GM19455 (cell line): ENCODE measurements around the gene LPCAT1.
"Not testable (repeated sequence)": the region's sequence is repeated elsewhere in the genome, so short reads cannot be mapped to it uniquely, and the experiment has no call there.

Experiments used
- ATAC-seq: cut with Tn5 transposase; IDR thresholded peaks from one replicate; pipeline ENCODE4 v1.9.1; 2021; ENCODE audit not compliant: unreplicated experiment

LPCAT1 gene

DNA sequence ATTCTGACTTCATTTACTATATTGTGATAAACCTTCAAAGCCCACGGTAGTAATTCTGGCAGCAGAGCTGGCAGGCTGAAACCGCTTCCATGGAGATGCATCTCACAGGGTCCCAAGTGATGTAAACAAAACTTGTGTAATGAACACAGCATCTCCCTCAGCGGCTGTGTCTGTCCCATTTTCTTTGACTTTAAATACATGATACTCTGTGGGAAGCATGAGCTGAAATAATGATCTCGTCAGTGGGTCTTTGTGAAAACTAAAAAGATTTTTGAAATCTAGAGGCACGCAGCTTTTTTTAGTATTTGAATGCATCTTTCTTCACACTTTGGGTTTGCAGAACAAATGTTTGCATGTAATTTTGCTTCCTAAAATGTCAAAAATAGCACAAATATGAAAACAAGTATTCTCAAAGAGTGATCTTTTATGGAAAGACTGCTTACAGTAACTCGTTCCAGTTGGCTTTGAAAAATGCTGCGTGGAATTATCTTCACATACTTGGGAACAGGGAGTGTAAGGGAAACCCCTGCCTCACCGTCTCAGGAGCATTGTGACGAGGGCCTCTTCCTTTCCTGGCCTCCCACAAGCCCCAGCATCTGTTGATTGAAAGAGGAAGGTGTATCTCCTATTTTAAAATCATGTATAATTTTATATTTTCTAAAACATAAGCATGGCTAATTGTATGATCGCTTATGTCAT, 18.1 kb upstream of the LPCAT1 start:
- ATAC-seq: no peak

DNA sequence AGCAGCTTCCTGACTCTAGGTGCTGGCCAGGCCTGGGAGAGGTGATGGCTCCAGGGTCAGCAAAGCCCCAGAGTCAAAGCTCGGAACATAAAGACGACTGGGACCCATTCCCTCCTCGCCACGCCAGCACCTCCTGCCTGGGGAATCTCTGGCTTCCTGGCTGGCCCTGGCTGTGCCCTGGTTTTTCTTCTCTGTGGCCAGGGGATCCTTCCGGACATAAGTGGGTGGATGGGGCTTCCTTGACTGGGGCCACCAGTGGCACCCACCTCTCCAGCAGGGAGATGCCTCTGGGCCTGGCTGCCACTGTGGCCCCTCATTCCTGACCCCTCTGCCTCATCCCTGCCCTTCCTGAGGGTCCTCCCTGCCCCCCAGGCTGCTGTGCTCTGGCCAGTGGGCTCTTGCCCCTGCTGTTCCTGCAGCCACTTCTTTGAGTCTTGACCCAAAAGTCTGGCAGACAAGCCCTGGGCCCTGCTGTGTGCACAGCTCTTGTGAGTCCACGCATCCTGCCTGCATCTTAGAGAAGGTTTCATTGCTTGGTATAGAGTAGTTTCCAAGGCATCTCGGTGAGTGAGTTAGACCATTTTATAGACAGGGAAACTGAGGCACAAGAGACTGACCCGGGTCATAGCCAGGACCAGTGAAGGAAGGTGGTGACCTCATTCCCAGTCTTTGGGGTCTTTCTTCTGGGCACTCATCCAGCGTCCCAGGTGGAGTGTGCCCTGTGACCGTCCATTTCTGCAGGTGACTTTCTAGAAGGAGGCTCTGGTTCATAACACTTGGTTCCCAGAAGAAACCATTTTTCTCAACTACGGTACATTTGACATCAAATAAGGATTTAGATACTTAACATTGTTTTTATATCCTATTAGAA, 17.3 kb upstream of the LPCAT1 start:
- no peak for ATAC-seq

DNA sequence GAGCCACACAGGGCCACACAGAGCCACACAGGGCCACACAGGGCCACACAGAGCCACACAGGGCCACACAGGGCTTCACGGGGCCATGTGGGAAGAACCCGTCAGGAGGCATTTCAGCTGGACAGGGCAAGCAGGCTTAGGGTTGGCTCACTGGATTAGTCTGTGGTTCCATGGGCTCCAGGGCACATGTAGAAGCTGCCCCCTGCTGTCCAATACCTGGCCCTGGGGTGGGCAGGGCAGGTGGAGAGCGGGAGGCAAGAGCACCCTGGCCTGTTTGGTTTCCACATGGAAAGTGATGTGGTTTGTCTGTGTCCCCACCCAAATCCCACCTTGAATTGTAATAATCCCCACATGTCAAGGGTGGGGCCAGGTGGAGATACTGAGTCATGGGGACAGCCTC, 16.4 kb upstream of the LPCAT1 start:
- no peak for ATAC-seq

DNA sequence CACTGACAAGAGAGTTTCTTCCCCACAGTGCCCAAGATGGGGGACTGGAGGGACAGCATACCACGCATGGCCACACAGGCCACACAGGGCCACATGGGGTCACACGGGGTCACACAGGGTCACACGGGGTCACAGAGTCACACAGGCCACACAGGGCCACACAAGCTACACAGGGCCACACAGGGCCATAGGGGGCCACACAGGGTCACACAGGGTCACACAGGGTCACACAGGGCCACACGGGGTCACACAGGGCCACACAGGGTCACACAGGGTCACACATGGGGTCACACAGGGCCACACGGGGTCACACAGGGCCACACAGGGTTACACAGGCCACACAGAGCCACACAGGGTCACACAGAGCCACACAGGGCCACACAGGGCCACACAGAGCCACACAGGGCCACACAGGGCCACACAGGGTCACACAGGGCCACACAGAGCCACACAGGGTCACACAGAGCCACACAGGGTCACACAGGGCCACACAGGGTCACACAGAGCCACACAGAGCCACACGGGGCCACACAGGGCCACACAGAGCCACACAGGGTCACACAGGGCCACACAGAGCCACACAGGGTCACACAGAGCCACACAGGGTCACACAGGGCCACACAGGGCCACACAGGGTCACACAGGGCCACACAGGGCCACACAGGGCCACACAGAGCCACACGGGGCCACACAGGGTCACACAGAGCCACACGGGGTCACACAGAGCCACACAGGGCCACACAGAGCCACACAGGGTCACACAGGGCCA, 15.8 kb upstream of the LPCAT1 start:
- not testable (repeated sequence) for ATAC-seq

DNA sequence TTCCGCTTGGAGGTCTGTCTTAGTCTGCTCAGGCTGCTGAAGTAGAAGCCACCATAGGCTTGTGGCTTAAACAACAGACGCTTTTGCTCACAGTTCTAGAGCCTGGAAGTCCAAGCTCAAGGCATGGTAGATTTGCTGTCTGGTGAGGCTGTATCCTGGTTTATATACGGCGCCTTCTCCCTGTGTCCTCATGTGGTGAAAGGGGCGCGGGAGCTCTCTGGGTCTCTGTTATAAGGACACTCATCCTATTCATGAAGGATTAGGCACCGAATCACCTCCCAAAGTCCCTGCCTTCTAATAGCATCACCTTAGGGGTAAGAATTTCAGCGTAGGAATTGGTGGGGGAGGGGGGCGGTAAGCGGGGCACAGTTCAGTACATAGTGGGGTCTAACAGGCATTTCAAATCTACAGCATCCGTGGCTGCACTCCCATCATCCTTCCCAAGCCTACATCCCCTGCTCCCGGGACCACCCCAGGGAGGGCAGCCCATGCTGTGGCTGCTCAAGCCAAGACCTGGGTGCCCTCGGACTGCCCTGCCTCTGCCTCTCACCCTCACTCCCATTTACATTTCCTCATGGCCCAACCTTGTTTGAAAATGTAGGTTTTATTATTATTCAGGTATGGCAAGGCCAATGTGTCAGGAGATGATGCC, 15.1 kb upstream of the LPCAT1 start:
- ATAC-seq: no peak

DNA sequence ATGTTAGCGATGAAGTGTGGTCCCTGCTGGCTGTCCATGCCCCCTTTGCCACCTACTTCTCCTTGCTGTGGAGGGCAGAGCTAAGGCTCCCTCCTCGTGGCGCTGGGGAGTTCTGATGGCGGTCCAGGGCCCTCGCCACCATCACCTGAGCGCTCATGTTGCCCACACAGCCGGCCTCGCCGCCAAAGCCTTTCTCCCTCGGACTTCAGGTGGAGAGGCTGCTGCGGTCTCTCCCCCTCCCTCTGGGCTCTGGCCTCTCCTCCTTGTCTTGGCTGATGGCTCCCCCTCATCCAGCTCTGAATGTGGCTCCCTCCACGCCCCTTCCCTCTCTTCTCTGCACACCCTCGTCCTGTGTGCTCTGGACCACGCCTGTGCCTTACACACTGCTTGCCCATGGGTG, 14.5 kb upstream of the LPCAT1 start:
- no peak for ATAC-seq

DNA sequence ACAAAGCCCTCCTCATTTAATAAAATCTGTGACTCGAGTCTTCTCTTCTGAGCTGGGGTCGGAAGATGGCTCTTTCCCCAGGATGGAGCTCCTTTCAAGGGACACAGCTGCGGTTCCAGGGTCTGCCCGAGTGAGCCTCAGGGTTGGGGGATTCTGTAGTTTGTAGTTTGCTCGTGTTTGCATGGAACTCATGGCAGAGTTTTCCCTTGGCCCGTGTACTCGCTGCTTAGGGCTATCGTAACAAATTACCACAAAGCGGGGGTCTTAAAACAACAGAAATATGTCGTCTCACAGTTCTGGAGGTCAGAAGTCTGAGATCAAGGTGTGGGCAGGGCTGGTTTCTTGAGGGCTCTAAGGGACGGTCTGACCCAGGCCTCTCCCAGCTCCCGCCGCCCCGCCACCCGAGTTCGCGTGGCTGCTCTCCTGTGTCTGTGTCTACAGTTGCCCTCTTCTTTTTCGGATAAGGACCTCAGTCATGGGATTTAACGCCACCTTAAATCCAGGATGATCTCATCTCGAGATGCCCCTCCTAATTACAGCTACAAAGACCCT, 13.9 kb upstream of the LPCAT1 start:
- no peak for ATAC-seq

DNA sequence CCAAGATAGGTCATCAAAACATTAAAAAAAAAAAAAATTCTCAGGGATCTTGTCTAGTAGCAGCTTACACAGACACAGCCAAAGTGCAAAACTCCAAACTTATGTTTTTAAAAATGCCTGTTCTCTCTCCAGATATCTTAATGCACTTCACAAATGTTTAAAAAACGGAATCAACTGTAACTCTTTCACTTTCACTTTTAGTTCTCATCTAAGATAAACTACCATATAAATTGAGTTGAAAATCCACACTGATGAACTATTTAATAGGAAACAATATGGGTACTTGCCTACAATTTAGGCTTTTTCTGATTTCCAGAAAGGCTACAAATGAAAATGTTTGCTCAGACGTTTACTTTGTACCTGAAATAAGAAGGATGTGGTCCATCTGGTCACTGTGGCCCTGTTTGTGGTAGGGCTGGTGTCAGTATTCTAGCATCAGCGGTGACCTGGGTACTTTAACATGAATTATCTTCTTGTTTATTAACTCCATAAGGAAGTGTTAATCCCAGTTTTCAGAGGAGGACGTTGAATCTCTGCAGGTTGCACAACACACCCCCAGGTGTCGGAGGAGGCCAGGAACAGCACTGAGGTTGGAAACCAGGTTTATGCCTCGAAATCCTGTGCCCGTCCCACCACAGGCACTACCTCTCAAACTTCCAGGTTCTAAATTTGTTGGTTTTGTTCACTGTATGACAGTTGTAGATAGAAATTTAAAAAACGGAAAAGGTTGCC, 13.3 kb upstream of the LPCAT1 start:
- ATAC-seq: no peak

DNA sequence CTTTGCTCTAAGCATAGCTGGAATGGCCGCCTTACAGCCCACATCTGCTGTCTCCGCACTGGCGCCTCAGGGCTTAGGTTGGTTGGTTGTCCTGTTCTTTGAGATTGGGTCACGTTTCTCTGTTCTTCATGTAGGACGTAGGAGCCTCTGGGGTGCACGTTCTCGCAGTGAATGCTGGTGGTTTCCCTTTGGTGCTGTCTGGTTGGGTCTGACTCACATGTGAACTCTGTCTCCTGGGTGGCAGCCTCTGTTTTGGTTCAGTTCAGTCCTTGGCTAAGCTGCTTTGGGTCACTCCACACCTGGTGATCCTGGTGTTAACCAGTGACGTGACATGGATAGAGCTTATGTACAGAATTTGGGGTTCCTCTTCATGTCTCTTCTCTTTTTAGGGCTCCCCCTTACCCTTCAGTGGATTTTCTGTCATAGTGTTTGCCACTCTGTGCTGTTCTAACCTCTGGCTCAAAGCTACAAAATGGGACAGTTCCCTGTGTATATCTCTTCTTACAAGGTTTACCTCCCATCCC, 12.6 kb upstream of the LPCAT1 start:
- ATAC-seq: peak; percentile 97

DNA sequence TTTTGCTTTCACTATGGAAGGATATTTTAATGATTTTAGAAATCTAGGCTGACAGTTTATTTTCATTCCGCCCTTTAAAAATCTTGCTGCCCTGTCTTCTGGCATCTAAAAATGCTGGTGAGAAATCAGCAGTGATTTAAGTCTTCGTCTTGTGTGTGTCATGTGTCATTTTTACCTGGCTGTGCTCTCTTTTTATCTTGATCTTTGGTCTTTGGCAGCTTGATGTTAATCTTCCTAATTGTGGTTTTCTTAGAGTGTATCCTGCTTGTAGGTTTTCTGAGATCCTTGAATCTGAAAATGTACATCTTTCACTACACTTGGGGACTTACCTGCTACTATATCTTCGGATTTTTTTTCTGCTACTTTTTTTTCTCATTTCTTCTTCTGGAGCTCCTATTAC, 11.9 kb upstream of the LPCAT1 start:
- no peak for ATAC-seq

DNA sequence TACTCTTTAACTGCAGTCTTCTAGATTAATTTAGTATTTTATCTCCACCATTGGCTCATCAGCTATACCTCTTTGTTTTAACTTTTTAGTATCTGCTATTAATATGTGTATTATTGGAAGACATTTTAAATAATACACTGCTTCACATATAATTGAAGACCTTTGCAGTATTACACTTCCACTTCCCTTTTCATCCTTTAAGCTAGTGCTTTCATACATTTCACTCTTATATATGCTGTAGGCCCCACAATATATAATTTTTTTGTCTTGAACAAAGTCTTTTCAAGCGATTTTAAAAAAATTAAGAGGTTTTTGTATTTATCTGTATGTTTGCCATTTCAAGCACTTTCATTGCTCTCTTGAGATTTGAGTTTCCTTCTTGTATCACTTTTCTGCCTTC, 8.6 kb upstream of the LPCAT1 start:
- no peak for ATAC-seq

DNA sequence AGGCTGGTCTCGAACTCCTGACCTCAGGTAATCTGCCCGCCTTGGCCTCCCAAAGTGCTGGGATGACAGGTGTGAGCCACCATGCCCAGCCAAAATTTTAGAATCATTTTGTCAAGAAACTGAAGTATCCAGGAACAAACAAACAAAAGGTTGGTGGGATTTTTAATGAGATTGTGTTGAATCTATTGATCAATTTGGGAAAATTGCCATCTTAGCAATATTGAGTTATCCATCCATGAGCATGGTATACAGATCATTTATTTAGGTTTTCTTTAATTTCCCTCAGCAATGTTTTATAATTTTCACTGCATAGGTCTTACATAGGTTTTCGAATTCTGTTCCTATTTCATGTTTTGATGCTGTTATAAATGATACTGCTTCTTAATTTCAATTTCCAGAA, 5.7 kb upstream of the LPCAT1 start:
- no peak for ATAC-seq

DNA sequence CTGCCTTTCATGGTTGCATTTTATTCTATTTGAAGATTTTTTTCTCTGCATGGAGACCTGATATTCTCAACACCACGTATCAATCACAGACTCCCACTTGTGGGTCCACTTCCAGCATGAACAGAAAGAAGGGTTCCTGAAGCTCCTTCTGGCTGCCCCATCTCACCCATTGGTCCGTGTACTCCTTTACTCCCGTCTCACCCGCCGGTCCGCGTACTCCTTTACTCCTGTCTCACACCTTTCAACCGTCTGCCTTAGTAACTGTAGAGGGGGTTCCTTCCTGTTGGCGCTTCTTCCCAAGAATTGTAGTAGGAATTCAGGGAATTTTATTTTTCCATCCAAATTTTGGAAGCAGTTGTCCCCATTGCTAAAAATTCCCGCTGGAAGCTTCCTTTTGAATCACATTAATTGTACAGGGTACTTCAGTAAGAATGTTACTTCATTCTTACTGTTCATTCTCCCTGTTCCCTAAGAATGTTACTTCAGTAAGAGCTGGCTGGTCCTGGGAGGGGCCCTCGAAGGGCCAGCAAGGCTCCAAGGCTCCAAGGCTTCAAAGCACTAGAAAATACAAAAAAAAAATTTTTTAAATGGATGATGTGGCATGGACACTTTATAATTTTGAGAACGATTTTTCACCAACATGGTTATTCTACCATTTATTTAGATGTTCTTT, 3.9 kb upstream of the LPCAT1 start:
- ATAC-seq: no peak

DNA sequence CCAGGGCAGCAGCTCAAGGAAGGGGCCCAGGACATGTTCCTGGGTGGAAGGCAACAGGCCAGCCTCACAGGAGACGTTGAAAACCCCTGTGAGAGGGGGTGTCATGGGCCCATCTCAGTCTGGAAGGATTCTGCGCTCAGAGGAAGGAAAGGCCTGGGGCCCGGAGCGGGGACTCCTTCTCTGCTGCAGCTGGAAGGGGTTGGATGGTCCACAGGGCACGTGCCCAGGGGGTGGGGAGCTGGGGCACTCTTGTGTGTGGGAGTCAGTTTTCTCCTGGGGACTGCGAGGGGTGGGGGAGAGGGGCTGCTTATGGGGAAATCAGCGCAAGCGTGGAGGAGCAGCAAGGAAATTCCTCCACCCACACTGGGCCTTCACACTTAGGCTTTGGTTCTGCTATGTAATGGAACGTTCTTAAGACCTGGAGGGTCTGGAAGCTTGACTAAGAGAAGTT, 2.9 kb upstream of the LPCAT1 start:
- ATAC-seq: no peak

DNA sequence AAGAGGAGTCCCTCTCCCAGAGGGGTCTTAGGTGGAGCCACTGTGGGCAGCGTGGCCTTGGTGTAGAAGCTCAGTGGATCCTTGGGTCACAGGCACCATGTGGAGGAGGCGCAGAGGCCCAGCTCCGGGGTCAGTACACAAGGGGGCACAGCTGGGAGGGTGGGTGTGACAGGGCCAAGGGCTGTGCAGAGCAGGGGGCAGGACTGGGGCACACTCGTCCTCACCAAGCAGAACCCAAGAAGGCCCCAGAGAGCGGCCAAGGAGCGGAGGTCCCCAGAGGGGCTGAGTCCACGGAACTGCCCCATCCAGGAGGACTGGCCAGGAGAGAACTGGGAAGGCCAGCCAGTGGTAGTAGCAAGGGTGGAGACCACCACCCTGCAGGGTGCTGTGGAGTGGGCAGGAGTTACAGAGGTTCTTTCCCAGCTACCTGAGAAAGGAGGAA, 2.5 kb upstream of the LPCAT1 start:
- ATAC-seq: no peak

DNA sequence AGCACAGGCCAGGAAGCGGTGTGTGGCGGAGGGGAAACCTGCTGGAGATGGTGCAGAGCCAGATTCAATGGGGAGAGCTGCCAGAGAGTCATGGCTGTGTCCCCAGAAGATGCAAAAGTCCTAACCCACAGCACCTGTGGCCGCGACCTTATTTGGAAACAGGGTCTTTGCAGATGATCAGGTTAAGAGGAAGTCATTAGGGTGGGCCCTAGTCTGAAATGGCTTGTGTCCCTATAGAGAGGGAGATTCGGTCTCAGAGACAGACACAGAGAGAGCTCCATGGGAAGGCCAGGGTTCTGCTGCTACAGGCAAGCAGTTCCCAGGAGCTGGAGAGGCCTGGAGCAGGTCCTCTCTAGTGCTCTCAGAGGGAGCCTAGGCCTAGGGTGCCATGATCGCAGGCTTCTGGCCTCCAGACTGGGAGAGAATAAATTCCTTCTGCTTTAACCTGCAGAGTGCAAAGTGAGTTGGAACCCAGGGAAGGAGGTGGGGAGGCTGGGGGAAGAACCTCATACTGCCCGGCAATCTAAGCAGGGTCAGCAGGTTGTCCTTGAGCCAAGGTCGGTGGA, 1.9 kb upstream of the LPCAT1 start:
- no peak for ATAC-seq

DNA sequence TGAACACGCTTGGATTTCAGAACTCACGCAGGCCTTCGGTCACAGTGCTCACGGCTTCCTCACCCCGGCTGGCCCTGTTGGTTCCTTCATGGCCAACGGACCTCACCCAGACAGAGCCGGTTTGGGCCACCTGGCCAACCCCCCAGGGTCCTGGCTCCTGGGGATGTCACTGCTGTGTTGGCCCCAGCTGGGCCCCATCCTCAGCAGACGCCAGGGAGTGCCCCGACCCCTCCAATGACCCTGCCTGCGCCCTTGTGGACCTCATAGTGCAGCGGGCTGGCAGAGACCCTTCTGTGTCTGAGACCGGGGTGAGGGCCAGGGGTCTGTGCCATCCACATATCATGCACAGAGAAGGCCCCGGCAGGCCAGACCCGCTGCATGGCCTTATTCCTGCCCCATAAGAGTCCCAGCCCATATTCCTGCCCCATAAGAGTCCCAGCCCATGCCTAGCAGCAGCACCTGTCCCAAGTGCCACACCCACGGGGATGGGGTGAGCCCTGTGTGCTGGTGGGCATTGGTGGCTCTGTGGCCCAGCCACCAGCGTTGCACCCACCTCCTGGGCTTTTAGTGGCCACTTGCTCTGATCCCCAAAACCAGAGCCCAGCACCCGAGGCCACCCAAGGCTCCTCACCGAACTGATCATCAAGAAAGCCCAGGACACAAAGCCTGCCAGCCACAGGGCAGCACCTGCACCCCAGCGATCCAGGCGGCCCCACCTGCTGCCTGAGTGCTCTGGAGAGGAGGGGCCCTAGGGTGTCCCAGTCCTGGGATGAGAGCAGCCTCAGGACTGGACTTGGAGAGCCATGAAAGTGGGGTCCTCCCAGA, 1.3 kb upstream of the LPCAT1 start:
- no peak for ATAC-seq

DNA sequence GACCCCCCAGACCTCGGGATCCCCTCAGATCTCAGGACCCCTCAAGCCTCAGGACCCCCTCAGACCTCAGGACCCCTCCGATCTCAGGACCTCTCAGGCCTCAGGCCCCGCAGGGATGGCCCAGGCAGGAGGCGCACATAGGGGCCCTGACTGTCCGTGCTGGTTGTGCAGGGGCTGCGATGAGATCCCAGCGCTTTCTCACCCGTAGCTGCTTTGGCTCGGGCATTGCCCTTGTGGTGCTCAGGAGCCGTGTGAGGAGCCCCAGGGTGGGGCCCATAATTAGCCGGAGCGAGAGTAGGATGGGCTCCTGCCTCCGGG, 680 bp upstream of the LPCAT1 start:
- peak; percentile 1 for ATAC-seq
